ENCODE results near the gene RAP2A. TPM values are rescaled to one million over a fixed set of nuclear protein-coding genes. Genes with fewer than 3 reads are reported as not detected.

RAP2A gene
- polyA plus RNA-seq, 3 donors: 41.3 to 43.4 (median 42.2) TPM

DNA sequence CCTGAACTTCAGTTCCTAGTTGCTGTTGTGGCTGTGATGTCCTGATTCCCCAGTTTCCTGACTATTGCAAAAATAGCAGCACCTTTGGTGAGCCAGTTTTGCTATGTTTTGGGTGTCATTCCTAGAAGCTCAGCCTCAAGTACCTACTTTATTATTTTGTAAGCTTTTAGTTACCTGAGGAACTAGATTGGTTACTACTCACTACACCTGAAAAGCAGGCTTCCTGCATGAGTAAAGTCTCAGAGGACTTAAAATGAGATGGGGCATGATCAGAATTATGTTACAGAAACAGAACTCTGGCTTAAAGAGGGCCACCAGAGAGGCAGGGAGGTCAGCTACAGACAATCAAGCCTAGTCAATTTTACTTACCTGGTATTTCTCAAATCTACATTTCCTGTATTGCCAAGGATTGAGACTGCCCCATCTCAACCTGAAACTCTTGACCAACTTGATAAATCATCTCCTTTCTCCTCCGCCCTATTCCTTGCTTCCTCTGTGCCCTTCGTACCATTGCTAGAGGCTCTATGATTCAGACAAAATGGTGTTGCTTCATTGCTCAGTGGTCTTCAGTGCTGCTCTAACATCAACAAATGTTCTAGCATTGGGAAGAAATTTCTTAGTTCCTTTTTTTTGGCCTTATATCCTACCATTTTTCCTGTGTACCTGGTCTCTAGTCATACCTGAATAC, 58.9 kb downstream of the RAP2A start:
- no peak for DNase-seq (ENCODE audit: low read depth in 3 of 3, low spot score in 2 of 3)

DNA sequence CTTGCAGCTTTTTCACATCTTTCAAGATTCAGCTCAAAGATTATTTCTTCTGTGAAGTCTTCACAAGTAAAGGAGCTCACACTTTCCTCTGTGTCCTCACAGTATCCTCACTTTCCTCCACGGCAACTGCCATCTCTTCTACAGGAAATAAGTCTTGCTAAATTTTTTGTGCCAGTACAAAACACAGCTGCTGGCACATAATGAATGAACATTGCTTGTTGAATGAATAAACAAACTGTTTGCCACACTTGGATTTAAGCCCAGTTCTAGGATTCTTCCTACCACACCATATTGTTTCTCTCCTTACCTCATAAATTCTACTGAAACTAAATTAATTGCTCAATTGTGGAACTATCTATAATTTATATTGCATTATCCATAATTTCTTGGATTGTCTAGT, 59.5 kb downstream of the RAP2A start:
- DNase-seq (ENCODE audit: low read depth in 3 of 3, low spot score in 2 of 3): no peak

DNA sequence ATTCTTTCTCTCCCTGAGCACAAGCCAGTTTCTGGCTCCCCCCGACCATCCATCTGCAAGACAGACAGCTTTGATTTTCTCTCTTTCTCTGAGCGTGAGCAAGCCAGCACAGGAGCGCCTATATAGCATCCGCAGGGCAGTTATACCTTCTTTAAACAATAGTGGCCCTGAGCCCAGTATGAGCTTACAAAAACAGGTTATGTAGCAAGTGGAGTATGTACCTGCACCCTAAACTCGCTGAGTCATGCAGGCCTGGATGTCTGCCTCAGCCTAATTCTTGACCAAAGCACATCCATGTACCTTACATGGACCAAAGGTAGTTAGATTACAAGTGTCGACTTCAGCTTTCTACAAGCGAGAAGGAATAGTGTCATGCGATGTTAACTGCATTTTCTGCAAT, 61.7 kb downstream of the RAP2A start:
- no peak for DNase-seq (ENCODE audit: low read depth in 3 of 3, low spot score in 2 of 3)

DNA sequence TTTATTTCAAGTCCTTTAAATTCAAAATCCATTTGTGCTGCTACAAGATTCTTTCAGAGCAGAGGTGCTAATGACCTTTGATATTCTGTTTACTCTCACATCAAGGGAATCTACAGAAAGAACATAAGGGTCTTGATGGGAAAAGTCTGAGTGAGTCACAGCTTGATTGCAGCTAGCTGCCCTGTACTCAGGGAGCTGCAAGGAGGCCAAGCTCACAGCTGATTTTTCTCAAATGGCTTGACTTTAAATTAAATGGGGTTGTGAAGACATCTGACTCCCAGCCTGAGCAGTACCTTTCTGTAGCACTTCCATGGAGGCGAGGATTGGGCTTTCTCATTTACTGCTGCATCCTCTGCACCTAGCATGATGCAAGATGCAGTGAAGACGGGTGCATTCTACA, 62.5 kb downstream of the RAP2A start:
- no peak for DNase-seq (ENCODE audit: low read depth in 3 of 3, low spot score in 2 of 3)

DNA sequence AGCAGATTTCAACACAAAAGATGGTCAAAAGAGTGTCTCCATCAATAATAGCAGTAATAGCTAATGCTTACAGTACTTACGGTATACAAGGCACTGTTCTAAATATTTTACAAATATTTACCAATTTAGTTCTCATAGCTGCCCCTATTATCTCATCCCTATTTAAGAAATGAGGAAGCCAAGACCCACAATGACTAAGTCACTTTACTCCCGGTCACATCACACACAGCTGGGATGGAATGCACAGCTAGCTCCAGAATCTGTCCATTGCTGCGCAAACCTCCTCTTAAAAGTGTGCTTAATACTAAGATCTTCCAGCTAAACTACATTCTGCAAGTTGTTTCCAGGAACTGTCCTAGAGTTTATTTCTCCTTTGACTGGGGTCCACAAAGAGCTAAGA, 63.4 kb downstream of the RAP2A start:
- no peak for DNase-seq (ENCODE audit: low read depth in 3 of 3, low spot score in 2 of 3)

DNA sequence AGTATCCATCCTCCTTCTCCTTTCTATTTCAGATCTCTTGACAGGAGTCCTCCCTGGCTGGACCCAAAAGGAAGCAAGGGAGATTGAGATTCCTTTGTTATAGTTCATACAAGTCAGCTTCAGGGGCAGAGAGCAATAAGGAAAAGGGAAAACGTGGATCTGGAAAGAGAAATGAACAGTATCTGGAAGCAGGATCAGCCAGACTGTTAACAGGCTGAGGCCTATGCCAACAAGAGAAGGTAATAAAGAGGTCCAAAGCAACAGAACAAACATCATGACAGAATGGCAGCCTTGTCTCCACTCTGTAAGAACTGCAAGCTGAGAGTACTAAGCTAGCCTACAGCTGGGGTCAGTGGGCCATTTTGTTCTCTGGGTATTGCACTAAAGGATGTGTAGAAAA, 64.5 kb downstream of the RAP2A start:
- no peak for DNase-seq (ENCODE audit: low read depth in 3 of 3, low spot score in 2 of 3)

DNA sequence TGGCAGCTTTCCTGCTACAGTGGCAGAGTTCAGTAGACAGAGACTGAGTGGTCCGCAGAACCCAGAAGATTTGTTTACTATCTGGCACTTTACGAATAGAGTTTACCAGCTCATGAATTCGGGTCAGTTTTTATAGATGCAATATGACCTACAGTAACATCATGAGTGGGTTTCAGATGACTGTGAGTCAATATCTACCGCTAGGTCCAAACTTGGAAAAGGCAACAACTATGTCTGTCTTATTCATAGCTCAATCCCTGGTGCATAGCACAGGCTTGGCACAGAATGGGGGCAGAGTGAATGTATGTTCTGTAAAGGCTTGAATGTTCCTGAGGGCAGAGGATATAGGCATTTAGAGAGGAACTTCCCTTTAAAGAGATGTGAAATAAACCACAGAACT, 65.2 kb downstream of the RAP2A start:
- DNase-seq (ENCODE audit: low read depth in 3 of 3, low spot score in 2 of 3): no peak

DNA sequence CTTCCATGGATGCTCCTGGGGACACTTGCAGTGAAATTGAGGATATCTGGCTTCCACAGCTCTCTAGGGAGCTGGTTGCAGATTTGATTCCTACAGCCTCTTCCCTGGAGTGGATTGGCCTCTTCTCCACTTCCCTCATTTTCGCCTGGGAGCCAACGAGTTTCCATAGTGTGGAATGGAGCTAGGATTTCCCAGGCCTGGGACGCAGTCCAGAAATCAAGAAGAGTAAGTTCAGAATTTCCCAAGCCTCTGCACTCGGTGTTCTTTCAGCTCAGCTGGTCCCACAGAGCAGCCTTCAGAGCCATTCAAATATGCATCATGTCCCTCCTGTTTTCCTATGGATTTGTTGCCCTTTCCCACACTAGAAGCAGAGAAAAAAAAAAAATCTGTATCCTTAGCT, 68.2 kb downstream of the RAP2A start:
- no peak for DNase-seq (ENCODE audit: low read depth in 3 of 3, low spot score in 2 of 3)

DNA sequence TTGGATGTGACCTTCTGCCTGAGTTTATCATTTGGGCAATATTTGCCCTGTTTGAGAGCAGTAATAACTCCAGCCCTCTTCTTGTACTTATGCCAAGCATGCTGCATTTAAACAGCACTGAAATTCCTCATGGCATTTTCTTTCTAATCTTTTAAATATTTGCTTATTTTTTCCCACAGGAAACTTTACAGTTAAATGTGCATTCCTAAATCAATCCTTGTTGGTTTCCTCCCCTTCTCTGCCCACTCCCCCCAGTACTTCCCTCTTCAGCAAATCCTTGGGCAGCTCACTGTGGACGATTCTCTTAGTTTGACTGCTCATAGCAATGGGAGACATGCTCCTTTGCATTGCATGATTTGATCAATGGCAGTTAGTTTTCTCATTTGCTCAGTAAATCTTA, 68.7 kb downstream of the RAP2A start:
- no peak for DNase-seq (ENCODE audit: low read depth in 3 of 3, low spot score in 2 of 3)

DNA sequence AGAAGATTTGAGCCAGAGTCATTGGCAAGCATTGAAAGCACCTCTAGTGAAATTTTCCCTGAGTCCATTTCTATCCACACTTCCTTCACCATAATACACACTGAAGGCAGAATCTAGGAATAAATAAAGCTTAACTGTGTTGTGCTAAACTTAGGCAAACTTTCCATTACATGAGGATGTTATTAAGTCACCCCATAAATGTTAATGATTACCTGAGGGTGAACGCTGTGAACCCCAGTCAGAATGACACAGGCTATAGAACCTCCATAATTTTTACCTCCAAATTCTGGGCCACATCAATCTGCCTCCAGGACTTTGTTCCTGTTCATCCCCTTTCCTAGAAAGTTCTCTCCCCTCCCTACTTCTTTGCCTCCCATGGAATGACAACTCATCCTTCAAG, 71.0 kb downstream of the RAP2A start:
- DNase-seq (ENCODE audit: low read depth in 3 of 3, low spot score in 2 of 3): no peak

DNA sequence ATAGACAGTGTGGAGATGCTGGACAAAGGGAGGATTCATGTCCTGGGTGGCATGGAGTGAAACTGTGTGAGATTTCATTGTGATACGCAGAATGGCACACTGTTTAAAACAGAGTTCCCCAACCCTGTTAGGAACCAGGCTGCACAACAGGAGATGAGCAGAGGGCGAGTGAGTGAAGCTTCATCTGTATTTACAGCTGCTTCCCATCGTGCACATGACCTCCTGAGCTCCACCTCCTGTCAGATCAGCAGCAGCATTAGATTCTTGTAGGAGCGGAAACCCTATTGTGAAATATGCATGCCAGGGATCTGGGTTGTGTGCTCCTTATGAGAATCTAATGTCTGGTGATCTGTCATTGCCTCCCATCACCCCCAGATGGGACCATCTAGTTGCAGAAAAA, 72.5 kb downstream of the RAP2A start:
- no peak for DNase-seq (ENCODE audit: low read depth in 3 of 3, low spot score in 2 of 3)

DNA sequence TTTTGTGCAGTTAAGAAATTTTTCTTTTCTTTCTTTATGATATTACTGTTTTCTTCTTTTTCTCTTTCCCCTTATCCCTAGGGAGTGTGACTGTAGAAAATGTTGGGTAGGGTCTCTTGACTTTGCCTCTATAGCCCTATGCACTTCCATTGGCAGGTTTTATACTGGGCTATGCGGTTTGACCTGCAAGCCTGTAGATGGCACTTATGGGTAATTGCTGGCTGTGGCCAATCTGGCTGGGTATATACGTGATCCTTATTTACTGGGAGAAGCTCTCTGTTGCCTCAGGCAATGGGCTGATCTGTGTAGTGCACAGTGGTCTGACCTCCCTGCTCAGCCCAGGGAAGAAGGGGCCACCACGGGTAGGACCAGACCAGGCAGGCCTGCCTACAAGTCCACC, 78.8 kb downstream of the RAP2A start:
- DNase-seq (ENCODE audit: low read depth in 3 of 3, low spot score in 2 of 3): no peak

DNA sequence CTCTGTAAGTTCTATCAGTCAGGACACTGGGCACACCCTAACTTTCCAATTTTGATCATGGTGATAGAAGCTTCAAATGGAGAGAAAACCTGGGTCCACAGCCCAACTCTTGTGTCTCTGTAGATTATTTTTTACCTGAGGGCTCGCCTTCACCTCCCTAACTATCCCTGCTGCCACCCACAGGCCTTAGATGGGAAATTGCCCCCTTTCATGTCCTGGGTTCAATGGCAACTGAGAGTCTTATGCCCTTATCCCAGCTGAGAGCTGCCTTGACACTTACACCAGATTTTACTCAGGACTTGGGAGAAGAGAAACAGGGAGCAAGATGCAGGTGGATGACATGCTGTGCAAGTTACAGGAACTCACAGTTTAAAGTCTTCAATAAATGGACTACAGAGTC, 81.7 kb downstream of the RAP2A start:
- no peak for DNase-seq (ENCODE audit: low read depth in 3 of 3, low spot score in 2 of 3)

DNA sequence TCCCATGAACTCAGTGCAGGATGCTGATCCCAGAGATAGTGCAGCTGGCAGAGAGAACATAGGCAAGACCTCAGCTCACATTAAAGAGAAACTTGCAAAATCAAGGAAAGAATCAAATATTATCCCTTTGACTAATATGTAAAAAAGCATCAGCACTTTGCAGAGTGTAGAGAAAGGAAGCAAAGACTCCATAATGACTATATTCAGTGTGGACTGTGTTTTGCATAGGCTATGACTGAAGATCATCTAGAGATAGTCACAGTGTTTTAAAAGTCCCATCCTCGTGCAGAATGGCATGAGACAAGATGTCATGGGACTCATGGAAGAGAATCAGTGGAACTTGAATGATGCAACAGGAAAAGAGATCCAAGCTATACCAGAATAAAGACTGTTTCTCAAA, 84.0 kb downstream of the RAP2A start:
- DNase-seq (ENCODE audit: low read depth in 3 of 3, low spot score in 2 of 3): no peak

Other genes starting within 250 kb of the RAP2A start
- gene MBNL2, start 211.8 kb upstream of the RAP2A start, polyA plus RNA-seq (ENCODE audit: insufficient read length in 3 of 3): 10 to 100 TPM; 59.2 to 63.0 (median 62.4) TPM